Measurements from ENCODE around the gene DHRSX.
"Not testable (repeated sequence)": the region's sequence is repeated elsewhere in the genome, so short reads cannot be mapped to it uniquely, and the experiment has no call there.

DHRSX gene

DNA sequence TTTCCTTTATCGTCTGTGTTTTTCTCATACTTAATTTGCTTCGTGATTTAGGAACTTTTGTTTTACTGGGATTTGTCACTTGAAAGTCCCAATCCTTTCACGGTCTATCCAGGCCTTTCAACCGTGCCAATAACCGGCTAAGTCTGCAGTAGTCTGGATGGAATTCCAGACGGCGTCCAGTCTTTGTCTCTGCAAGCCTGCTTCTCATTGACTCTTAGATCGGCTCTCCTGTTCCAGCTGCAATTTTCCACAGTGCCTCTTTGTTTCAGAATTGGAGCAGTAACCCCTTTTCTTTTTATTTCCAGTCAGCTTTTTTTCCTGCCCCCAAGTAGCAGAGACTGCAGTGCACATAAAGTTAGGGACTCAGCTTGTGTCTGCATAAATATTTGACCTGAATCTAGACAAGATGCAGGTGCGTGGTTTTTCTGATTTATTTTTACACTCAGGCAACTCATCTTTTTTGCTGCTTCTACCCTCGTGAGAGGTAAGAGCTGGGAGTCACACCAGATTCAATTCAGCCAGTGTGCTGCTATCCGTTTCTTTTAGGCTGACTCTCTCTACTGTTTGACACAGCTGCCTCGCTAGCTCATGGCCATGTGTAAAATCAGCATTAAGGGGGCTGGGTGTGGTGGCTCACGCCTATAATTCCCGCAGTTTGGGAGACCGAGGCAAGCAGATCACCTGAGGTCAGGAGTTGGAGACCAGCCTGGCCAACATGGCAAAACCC lies 37.4 kb upstream of the DHRSX start:
- Histone ChIP-seq H3K27me3 (replicated peaks) (no peaks in the 10 kb centered on the region), H3K36me3 (replicated peaks) (no peaks in the 10 kb centered on the region), H3K4me3 (ENCODE audit: low read depth, low read length) (no peak overlapping the region), H3K27ac (no peak overlapping the region)
- no peak for TF ChIP-seq CTCF (IDR thresholded peaks at IDR 0.05; ENCODE audit: low read depth, low read length, missing control alignments)
- DNase-seq: no peak
- in situ Hi-C loops (cut with HindIII; ENCODE audit: low pct_ligation_motif_present, low sequenced_read_pairs): no loop called here

GRCh38 chrX:2536974-2537373 lies 36.2 kb upstream of the DHRSX start:
- Histone ChIP-seq H3K36me3 (replicated peaks) (no peaks in the 10 kb centered on the region), H3K4me3 (ENCODE audit: low read depth, low read length) (no peak overlapping the region), H3K27me3 (replicated peaks) (no peaks in the 10 kb centered on the region), H3K27ac (no peak overlapping the region)
- DNase-seq: no peak
- in situ Hi-C loops (cut with HindIII; ENCODE audit: low pct_ligation_motif_present, low sequenced_read_pairs): no loop called here
- no peak for TF ChIP-seq CTCF (IDR thresholded peaks at IDR 0.05; ENCODE audit: low read depth, low read length, missing control alignments)

GRCh38 chrX:2536141-2536540 lies 35.4 kb upstream of the DHRSX start:
- in situ Hi-C loops (cut with HindIII; ENCODE audit: low pct_ligation_motif_present, low sequenced_read_pairs): no loop called here
- Histone ChIP-seq H3K36me3 (replicated peaks) (no peaks in the 10 kb centered on the region), H3K27ac (no peak overlapping the region), H3K4me3 (ENCODE audit: low read depth, low read length) (no peak overlapping the region), H3K27me3 (replicated peaks) (no peaks in the 10 kb centered on the region)
- no peak for TF ChIP-seq CTCF (IDR thresholded peaks at IDR 0.05; ENCODE audit: low read depth, low read length, missing control alignments)
- DNase-seq: no peak

DNA sequence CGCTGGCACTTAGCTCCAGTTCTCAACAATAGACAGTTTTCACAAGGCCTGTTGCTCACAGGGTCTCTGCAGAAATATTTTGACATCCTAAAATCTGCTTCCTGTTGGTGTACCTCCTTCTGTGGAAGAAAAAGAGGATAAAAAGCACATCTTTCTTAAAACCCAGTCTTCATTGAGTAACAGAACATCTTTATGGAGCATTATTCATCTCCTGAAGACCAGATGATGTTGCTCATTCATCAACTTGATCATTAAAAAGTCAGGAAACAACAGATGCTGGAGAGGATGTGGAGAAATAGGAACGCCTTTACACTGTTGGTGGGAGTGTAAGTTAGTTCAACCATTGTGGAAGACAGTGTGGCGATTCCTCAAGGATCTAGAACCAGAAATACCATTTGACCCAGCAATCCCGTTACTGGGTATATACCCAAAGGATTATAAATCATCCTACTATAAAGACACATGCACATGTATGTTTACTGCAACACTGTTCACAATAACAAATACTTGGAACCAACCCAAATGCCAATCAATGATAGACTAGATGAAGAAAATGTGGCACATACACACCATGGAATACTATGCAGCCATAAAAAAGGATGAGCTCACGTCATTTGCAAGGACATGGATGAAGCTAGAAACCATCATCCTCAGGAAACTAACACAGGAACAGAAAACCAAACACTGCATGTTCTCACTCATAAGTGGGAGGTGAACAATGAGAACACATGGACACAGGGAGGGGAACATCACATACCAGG lies 33.7 kb upstream of the DHRSX start:
- H3K27me3 ChIP-seq (replicated peaks); in situ Hi-C loops (cut with HindIII; ENCODE audit: low pct_ligation_motif_present, low sequenced_read_pairs); H3K4me3 ChIP-seq (ENCODE audit: low read depth, low read length); DNase-seq; H3K36me3 ChIP-seq (replicated peaks); H3K27ac ChIP-seq: not testable (repeated sequence)

GRCh38 chrX:2533424-2533823 lies 32.6 kb upstream of the DHRSX start:
- no peak overlapping the region for H3K4me3 ChIP-seq (ENCODE audit: low read depth, low read length)
- H3K36me3 ChIP-seq (replicated peaks): no peaks in the 10 kb centered on the region
- in situ Hi-C loops (cut with HindIII; ENCODE audit: low pct_ligation_motif_present, low sequenced_read_pairs): no loop called here
- H3K27ac ChIP-seq: no peak overlapping the region
- no peak for TF ChIP-seq CTCF (IDR thresholded peaks at IDR 0.05; ENCODE audit: low read depth, low read length, missing control alignments)
- no peak for DNase-seq
- no peaks in the 10 kb centered on the region for H3K27me3 ChIP-seq (replicated peaks)

GRCh38 chrX:2526390-2526789 lies 25.6 kb upstream of the DHRSX start:
- H3K27ac ChIP-seq: no peak overlapping the region

More at GRCh38 chrX:2526390-2526789, 25.6 kb upstream of the DHRSX start:
- no peak for DNase-seq
- in situ Hi-C loops (cut with HindIII; ENCODE audit: low pct_ligation_motif_present, low sequenced_read_pairs): no loop called here
- H3K27me3 ChIP-seq (replicated peaks): no peaks in the 10 kb centered on the region
- H3K4me3 ChIP-seq (ENCODE audit: low read depth, low read length): no peak overlapping the region
- no peaks in the 10 kb centered on the region for H3K36me3 ChIP-seq (replicated peaks)
- no peak for TF ChIP-seq CTCF (IDR thresholded peaks at IDR 0.05; ENCODE audit: low read depth, low read length, missing control alignments)

Data from brain microvascular endothelial cell (primary cell).